HCT116 (cell line): ENCODE data around the gene SLC35F6.

Experiments
- CEBPB ChIP-seq: IDR thresholded peaks from 2 replicates; pipeline ENCODE4 v1.6.1; 2012; ENCODE audit warnings: low read depth
- EGR1 ChIP-seq: IDR thresholded peaks from 2 replicates; pipeline ENCODE4 v1.6.1; 2012; ENCODE audit warnings: low read depth
- EZH2 ChIP-seq: fragments of 200-600 bp; sonication (generic); IDR thresholded peaks from 2 replicates; pipeline ENCODE4 v1.6.1; 2017; ENCODE audit warnings: antibody characterized with exemption, mixed run types
- JUND ChIP-seq: IDR thresholded peaks from 2 replicates; pipeline ENCODE4 v1.6.1; 2012
- POLR2A ChIP-seq: IDR thresholded peaks from 2 replicates; pipeline ENCODE4 v1.7.0; 2011; ENCODE audit warnings: borderline replicate concordance; ENCODE audit not compliant: insufficient read depth, insufficient read length; ENCODE audit errors: extremely low read depth
- POLR2AphosphoS5 ChIP-seq: IDR thresholded peaks from 2 replicates; pipeline ENCODE4 v1.6.1; 2011; ENCODE audit warnings: mild to moderate bottlenecking, low read depth, low read length, moderate library complexity
- RAD21 ChIP-seq: IDR thresholded peaks from 2 replicates; pipeline ENCODE4 v1.6.1; 2012; ENCODE audit warnings: low read depth, mild to moderate bottlenecking
- REST ChIP-seq: IDR thresholded peaks from 2 replicates; pipeline ENCODE4 v1.6.1; 2012; ENCODE audit warnings: low read depth
- SP1 ChIP-seq: IDR thresholded peaks from 2 replicates; pipeline ENCODE4 v1.6.1; 2012; ENCODE audit warnings: low read depth
- SRF ChIP-seq: IDR thresholded peaks from 2 replicates; pipeline ENCODE4 v1.6.1; 2012; ENCODE audit warnings: low read depth
- YY1 ChIP-seq: IDR thresholded peaks from 2 replicates; pipeline ENCODE4 v1.6.1; 2011; ENCODE audit warnings: low read length, low read depth, moderate library complexity, mild to moderate bottlenecking; ENCODE audit not compliant: insufficient replicate concordance; ENCODE audit errors: extremely low read depth
- ZBTB33 ChIP-seq: IDR thresholded peaks from 2 replicates; pipeline ENCODE4 v1.6.1; 2011; ENCODE audit warnings: mild to moderate bottlenecking, low read length, moderate library complexity; ENCODE audit not compliant: insufficient replicate concordance; ENCODE audit errors: extremely low read depth
- TF ChIP-seq, protein P1 (sequence below), 3 experiments: fragments of 200-600 bp in 1 of 3; sonication (generic) in 1 of 3; IDR thresholded peaks in 2 of 3; conservative IDR thresholded peaks in 1 of 3; 2 replicates each; pipeline ENCODE4 v1.5.1; 2012 to 2017; ENCODE audit warnings: low read depth in 2 of 3, low read length in 2 of 3, antibody characterized with exemption in 1 of 3, borderline replicate concordance in 1 of 3, control low read depth in 1 of 3, mild to moderate bottlenecking in 1 of 3, mixed read lengths in 1 of 3, mixed run types in 1 of 3, moderate library complexity in 1 of 3; ENCODE audit not compliant: insufficient read depth in 1 of 3

DNA sequence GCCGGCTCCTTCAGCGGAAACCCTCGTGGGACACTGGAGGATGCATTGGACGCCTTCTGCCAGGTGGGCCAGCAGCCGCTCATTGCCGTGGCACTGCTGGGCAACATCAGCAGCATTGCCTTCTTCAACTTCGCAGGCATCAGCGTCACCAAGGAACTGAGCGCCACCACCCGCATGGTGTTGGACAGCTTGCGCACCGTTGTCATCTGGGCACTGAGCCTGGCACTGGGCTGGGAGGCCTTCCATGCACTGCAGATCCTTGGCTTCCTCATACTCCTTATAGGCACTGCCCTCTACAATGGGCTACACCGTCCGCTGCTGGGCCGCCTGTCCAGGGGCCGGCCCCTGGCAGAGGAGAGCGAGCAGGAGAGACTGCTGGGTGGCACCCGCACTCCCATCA lies 14.0 kb downstream of the SLC35F6 start:
- TF ChIP-seq, protein P1, sequence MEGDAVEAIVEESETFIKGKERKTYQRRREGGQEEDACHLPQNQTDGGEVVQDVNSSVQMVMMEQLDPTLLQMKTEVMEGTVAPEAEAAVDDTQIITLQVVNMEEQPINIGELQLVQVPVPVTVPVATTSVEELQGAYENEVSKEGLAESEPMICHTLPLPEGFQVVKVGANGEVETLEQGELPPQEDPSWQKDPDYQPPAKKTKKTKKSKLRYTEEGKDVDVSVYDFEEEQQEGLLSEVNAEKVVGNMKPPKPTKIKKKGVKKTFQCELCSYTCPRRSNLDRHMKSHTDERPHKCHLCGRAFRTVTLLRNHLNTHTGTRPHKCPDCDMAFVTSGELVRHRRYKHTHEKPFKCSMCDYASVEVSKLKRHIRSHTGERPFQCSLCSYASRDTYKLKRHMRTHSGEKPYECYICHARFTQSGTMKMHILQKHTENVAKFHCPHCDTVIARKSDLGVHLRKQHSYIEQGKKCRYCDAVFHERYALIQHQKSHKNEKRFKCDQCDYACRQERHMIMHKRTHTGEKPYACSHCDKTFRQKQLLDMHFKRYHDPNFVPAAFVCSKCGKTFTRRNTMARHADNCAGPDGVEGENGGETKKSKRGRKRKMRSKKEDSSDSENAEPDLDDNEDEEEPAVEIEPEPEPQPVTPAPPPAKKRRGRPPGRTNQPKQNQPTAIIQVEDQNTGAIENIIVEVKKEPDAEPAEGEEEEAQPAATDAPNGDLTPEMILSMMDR (IDR thresholded peaks at IDR 0.05 in 2 of 3, conservative IDR thresholded peaks at IDR 0.05 in 1 of 3; ENCODE audit: borderline replicate concordance in 1 of 3, insufficient read depth in 1 of 3, low read depth in 2 of 3, low read length in 2 of 3), result no peak
- TF ChIP-seq EZH2, result no peak
- TF ChIP-seq POLR2AphosphoS5, result no peak
- no peak for TF ChIP-seq RAD21
- TF ChIP-seq REST, result no peak
- no peak for TF ChIP-seq POLR2A
- no peak for TF ChIP-seq ZBTB33
- TF ChIP-seq SRF, result no peak
- no peak for TF ChIP-seq CEBPB
- no peak for TF ChIP-seq SP1
- no peak for TF ChIP-seq YY1
- no peak for TF ChIP-seq EGR1
- no peak for TF ChIP-seq JUND
